ENCODE data around the gene NPLOC4.
A peak's percentile ranks its signal among the peaks of the same experiment; 100 is the strongest.
"Not testable (repeated sequence)": the region's sequence is repeated elsewhere in the genome, so short reads cannot be mapped to it uniquely, and the experiment has no call there.

The NPLOC4 gene

GRCh38 chr17:81531998-81532404 lies 104.9 kb downstream of the NPLOC4 start:
- not testable (repeated sequence) for DNase-seq

GRCh38 chr17:81531013-81531412 lies 105.9 kb downstream of the NPLOC4 start:
- not testable (repeated sequence) for DNase-seq

- no peak for DNase-seq
These were observed 107.5 kb downstream of the NPLOC4 start for GRCh38 chr17:81529437-81529803.

- no peak for DNase-seq
These were observed 108.1 kb downstream of the NPLOC4 start for GRCh38 chr17:81528651-81529436.

- no peak for DNase-seq
These were observed 108.6 kb downstream of the NPLOC4 start for GRCh38 chr17:81528384-81528650.

GRCh38 chr17:81527591-81528383 lies 109.1 kb downstream of the NPLOC4 start, which contains the start of gene FSCN2:
FSCN2 (plus strand) TSS chr17:81528377; CDS start chr17:81528532, 155 bp downstream.
- DNase-seq, result no peak

- no peak for DNase-seq
These were observed 110.0 kb downstream of the NPLOC4 start for GRCh38 chr17:81526662-81527571.

- DNase-seq, result no peak
These were observed 112.1 kb downstream of the NPLOC4 start for GRCh38 chr17:81524865-81525159.

- no peak for DNase-seq
These were observed 112.7 kb downstream of the NPLOC4 start for GRCh38 chr17:81524039-81524864.

GRCh38 chr17:81523402-81524038 lies 113.4 kb downstream of the NPLOC4 start:
- no peak for DNase-seq

GRCh38 chr17:81522491-81523401 lies 114.2 kb downstream of the NPLOC4 start:
- no peak for DNase-seq

- DNase-seq, result no peak
These were observed 116.7 kb downstream of the NPLOC4 start for GRCh38 chr17:81520021-81520901.

GRCh38 chr17:81519284-81520020 lies 117.5 kb downstream of the NPLOC4 start:
- peak; percentile 58 for DNase-seq

GRCh38 chr17:81518785-81519283 lies 118.1 kb downstream of the NPLOC4 start:
- DNase-seq, result peak; percentile 31

- no peak for DNase-seq
These were observed 118.7 kb downstream of the NPLOC4 start for GRCh38 chr17:81518113-81518784.

GRCh38 chr17:81517339-81518112 lies 119.4 kb downstream of the NPLOC4 start:
- peak; percentile 17 for DNase-seq

GRCh38 chr17:81517009-81517338 lies 119.9 kb downstream of the NPLOC4 start:
- no peak for DNase-seq

GRCh38 chr17:81516439-81516838 lies 120.5 kb downstream of the NPLOC4 start:
- DNase-seq, result no peak
